ENCODE results near the gene ERCC5. TPM values are rescaled to one million over a fixed set of nuclear protein-coding genes. Genes with fewer than 3 reads are reported as not detected.
A peak's percentile ranks its signal among the peaks of the same experiment; 100 is the strongest.

Gene ERCC5
- total and polyA plus RNA-seq, 9 of the 15 experiments (the other 6 are each of a cell fraction or from before 2014, with no cell fraction given), result 7.4 to 43.1 (median 33.9) TPM

GRCh38 chr13:102800145-102801041 is 45.4 kb upstream of the ERCC5 start (continued):
- TF ChIP-seq CCNT2 (IDR thresholded peaks at IDR 0.05; ENCODE audit: borderline replicate concordance, extremely low read depth, insufficient read length, low read depth, low read length) (peak; percentile 64), PHB (CRISPR knock-in tag; IDR thresholded peaks at IDR 0.05) (no peak), CHD1 (IDR thresholded peaks at IDR 0.05; ENCODE audit: low read length) (peak; percentile 22), SUPT5H (IDR thresholded peaks at IDR 0.05) (peak; percentile 47; the same call in 1 of the 2 replicates), BACH1 (tag; IDR thresholded peaks at IDR 0.05) (no peak), HSF4 (CRISPR knock-in tag; IDR thresholded peaks at IDR 0.05; ENCODE audit: borderline replicate concordance) (no peak), ZNF316 (IDR thresholded peaks at IDR 0.05) (no peak), TRIM24 (IDR thresholded peaks at IDR 0.05) (no peak), ESRRB (CRISPR knock-in tag; IDR thresholded peaks at IDR 0.05; ENCODE audit: borderline replicate concordance) (no peak), KHSRP (IDR thresholded peaks at IDR 0.05) (no peak), FUS (optimal IDR thresholded peaks at IDR 0.05; ENCODE audit: low read depth, low read length) (no peak), GATAD2A (IDR thresholded peaks at IDR 0.05) (no peak), SMC3 (conservative IDR thresholded peaks at IDR 0.05; ENCODE audit: insufficient read depth, low read depth, low read length) (0 out of 2 replicates have a peak, but pooled peaks have one; percentile 15), RBM25 (IDR thresholded peaks at IDR 0.05; ENCODE audit: low read depth, low read length, severe bottlenecking) (no peak), PCBP1 (IDR thresholded peaks at IDR 0.05; ENCODE audit: low read depth, low read length, poor library complexity, severe bottlenecking) (no peak), SFPQ (IDR thresholded peaks at IDR 0.05; ENCODE audit: low read depth, low read length) (no peak), MCM3 (IDR thresholded peaks at IDR 0.05) (no peak), PRPF4 (IDR thresholded peaks at IDR 0.05; ENCODE audit: insufficient read depth, low read depth, low read length, poor library complexity, severe bottlenecking) (no peak), HLTF (IDR thresholded peaks at IDR 0.05) (no peak), CBFB (CRISPR knock-in tag; IDR thresholded peaks at IDR 0.05) (no peak), GABPB1 (CRISPR knock-in tag; IDR thresholded peaks at IDR 0.05) (peak; percentile 82; the same call in 1 of the 2 replicates), TAF9B (IDR thresholded peaks at IDR 0.05; ENCODE audit: partially characterized antibody) (peak; percentile 17), CEBPG (CRISPR knock-in tag; IDR thresholded peaks at IDR 0.05) (no peak), CEBPG (tag; conservative IDR thresholded peaks at IDR 0.05 in 1 of 2, IDR thresholded peaks at IDR 0.05 in 1 of 2) (no peak)
- TF ChIP-seq, protein P1, sequence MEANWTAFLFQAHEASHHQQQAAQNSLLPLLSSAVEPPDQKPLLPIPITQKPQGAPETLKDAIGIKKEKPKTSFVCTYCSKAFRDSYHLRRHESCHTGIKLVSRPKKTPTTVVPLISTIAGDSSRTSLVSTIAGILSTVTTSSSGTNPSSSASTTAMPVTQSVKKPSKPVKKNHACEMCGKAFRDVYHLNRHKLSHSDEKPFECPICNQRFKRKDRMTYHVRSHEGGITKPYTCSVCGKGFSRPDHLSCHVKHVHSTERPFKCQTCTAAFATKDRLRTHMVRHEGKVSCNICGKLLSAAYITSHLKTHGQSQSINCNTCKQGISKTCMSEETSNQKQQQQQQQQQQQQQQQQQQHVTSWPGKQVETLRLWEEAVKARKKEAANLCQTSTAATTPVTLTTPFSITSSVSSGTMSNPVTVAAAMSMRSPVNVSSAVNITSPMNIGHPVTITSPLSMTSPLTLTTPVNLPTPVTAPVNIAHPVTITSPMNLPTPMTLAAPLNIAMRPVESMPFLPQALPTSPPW (CRISPR knock-in tag; IDR thresholded peaks at IDR 0.05), result 0 out of 2 replicates have a peak, but pooled peaks have one; percentile 42

Data from K562 (cell line).